AG09319 (cell line): ENCODE data around the gene NCKAP1.

ENCODE experiments used
- DNase-seq: peaks from one replicate; pipeline ENCODE4 v3.0.0-alpha.2; 2010; ENCODE audit warnings: low read depth; ENCODE audit errors: extremely low read depth
- CTCF ChIP-seq: IDR thresholded peaks from 2 replicates; pipeline ENCODE4 v1.5.1; 2011; ENCODE audit warnings: low read depth, mild to moderate bottlenecking, inconsistent platforms, low read length, moderate library complexity

Gene NCKAP1

GRCh38 chr2:183070942-183071844, 32.9 kb upstream of the NCKAP1 start:
- DNase-seq, result no peak
- peak; percentile 57 for TF ChIP-seq CTCF

- no peak for DNase-seq
These were observed 30.9 kb upstream of the NCKAP1 start for GRCh38 chr2:183069174-183069573.

GRCh38 chr2:183068561-183068960, 30.3 kb upstream of the NCKAP1 start:
- DNase-seq, result no peak
- no peak for TF ChIP-seq CTCF

More at GRCh38 chr2:183069174-183069573, 30.9 kb upstream of the NCKAP1 start:
- TF ChIP-seq CTCF, result no peak

GRCh38 chr2:183063083-183063482, 24.8 kb upstream of the NCKAP1 start:
- no peak for TF ChIP-seq CTCF
- DNase-seq, result no peak

- no peak for DNase-seq
- no peak for TF ChIP-seq CTCF
These were observed 22.4 kb upstream of the NCKAP1 start for GRCh38 chr2:183060571-183061231.

GRCh38 chr2:183059561-183059960, 21.3 kb upstream of the NCKAP1 start:
- TF ChIP-seq CTCF, result no peak
- DNase-seq, result no peak

- no peak for DNase-seq
These were observed 19.2 kb upstream of the NCKAP1 start for GRCh38 chr2:183057333-183057985.

More at GRCh38 chr2:183057333-183057985, 19.2 kb upstream of the NCKAP1 start:
- TF ChIP-seq CTCF, result no peak
